ENCODE measurements around the gene OGN. TPM values are rescaled to one million over a fixed set of nuclear protein-coding genes. Genes with fewer than 3 reads are reported as not detected.

Gene OGN
- total RNA-seq, 1 donor from 2014 or later = 10.6 TPM

- Histone ChIP-seq H3K4me3 (no peak overlapping the region), H3K9me3 (no peaks in the 10 kb centered on the region), H3K27me3 (no peaks in the 10 kb centered on the region), H3K27ac (no peak overlapping the region), H3K36me3 (no peaks in the 10 kb centered on the region), H3K4me1 (no peaks in the 10 kb centered on the region)
- DNase-seq (no peak), ATAC-seq (no peak)
- intact Hi-C loops (cut with DNase I) = no loop called here
- TF ChIP-seq CTCF (IDR thresholded peaks at IDR 0.05) = no peak
Observed at GRCh38 chr9:92392690-92393089, 11.7 kb downstream of the OGN start.

- intact Hi-C loops (cut with DNase I) = no loop called here
- no peaks in the 10 kb centered on the region for H3K9me3 ChIP-seq
- H3K27ac ChIP-seq = no peak overlapping the region
Observed at GRCh38 chr9:92385953-92386352, 18.4 kb downstream of the OGN start.

GRCh38 chr9:92385477-92385876 is 18.9 kb downstream of the OGN start:
- no peaks in the 10 kb centered on the region for H3K36me3 ChIP-seq
- no peak overlapping the region for H3K27ac ChIP-seq
- intact Hi-C loops (cut with DNase I) = no loop called here
- no peak overlapping the region for H3K4me3 ChIP-seq
- H3K27me3 ChIP-seq = no peaks in the 10 kb centered on the region
- TF ChIP-seq CTCF (IDR thresholded peaks at IDR 0.05) = no peak
- H3K4me1 ChIP-seq = no peaks in the 10 kb centered on the region
- ATAC-seq = no peak
- H3K9me3 ChIP-seq = no peaks in the 10 kb centered on the region
- DNase-seq = no peak

More at GRCh38 chr9:92385953-92386352, 18.4 kb downstream of the OGN start:
- no peak for TF ChIP-seq CTCF (IDR thresholded peaks at IDR 0.05)
- Histone ChIP-seq H3K4me1 (no peaks in the 10 kb centered on the region), H3K36me3 (no peaks in the 10 kb centered on the region), H3K27me3 (no peaks in the 10 kb centered on the region), H3K4me3 (no peak overlapping the region)
- ATAC-seq = no peak
- no peak for DNase-seq

- H3K9me3 ChIP-seq = no peaks in the 10 kb centered on the region
- no peak for TF ChIP-seq CTCF (IDR thresholded peaks at IDR 0.05)
- ATAC-seq (no peak), DNase-seq (no peak)
- no peaks in the 10 kb centered on the region for H3K4me1 ChIP-seq
- H3K27me3 ChIP-seq = no peaks in the 10 kb centered on the region
- H3K27ac ChIP-seq = no peak overlapping the region
- no peaks in the 10 kb centered on the region for H3K36me3 ChIP-seq
- intact Hi-C loops (cut with DNase I) = no loop called here
- H3K4me3 ChIP-seq = no peak overlapping the region
Observed at GRCh38 chr9:92385001-92385400, 19.4 kb downstream of the OGN start.

GRCh38 chr9:92384375-92384774 is 20.0 kb downstream of the OGN start:
- Histone ChIP-seq H3K9me3 (no peaks in the 10 kb centered on the region), H3K4me3 (no peak overlapping the region), H3K27me3 (no peaks in the 10 kb centered on the region), H3K27ac (no peak overlapping the region), H3K36me3 (no peaks in the 10 kb centered on the region), H3K4me1 (no peaks in the 10 kb centered on the region)
- intact Hi-C loops (cut with DNase I) = no loop called here
- TF ChIP-seq CTCF (IDR thresholded peaks at IDR 0.05) = no peak
- ATAC-seq = no peak
- no peak for DNase-seq

GRCh38 chr9:92381775-92382174 is 22.6 kb downstream of the OGN start:
- Histone ChIP-seq H3K9me3 (no peaks in the 10 kb centered on the region), H3K27ac (no peak overlapping the region), H3K27me3 (no peaks in the 10 kb centered on the region), H3K4me3 (no peak overlapping the region), H3K36me3 (no peaks in the 10 kb centered on the region), H3K4me1 (no peaks in the 10 kb centered on the region)
- ATAC-seq (no peak), DNase-seq (no peak)
- TF ChIP-seq CTCF (IDR thresholded peaks at IDR 0.05) = no peak
- intact Hi-C loops (cut with DNase I) = no loop called here
